Panc1 (cell line): Measurements from ENCODE around the gene JDP2. TPM values are rescaled to one million over a fixed set of nuclear protein-coding genes. Genes with fewer than 3 reads are reported as not detected.

Source experiments
- ATAC-seq: fragments of 200-7000 bp; cut with Tn5 transposase; 2 replicates; pipeline ENCODE4 v1.9.1; 2020; ENCODE audit warnings: mild to moderate bottlenecking, moderate library complexity
- BruUV-seq: library from RNA; stranded (reverse); fragments of 400-500 nt; replicated peaks from 2 replicates; lab custom pipeline; 2021; lab: Mats Ljungman, UMichigan
- CTCF ChIA-PET: fragments of 300-600 bp; sonication (Branson Sonifier 250); formaldehyde crosslinking; loops from one replicate; lab custom pipeline; 2022; ENCODE audit warnings: antibody characterized with exemption; lab: Charles Lee
- POLR2A ChIA-PET: fragments of 300-600 bp; sonication (Branson Sonifier 250); formaldehyde crosslinking; loops from one replicate; lab custom pipeline; 2022; ENCODE audit warnings: antibody characterized with exemption; lab: Charles Lee
- DNase-seq: peaks from one replicate; pipeline ENCODE4 v3.0.0-alpha.2; 2010; ENCODE audit warnings: low read depth, low spot score
- H3K27ac ChIP-seq: 2 replicates; pipeline ENCODE4 v1.5.1; 2011; ENCODE audit warnings: mild to moderate bottlenecking, low read length, inconsistent platforms
- H3K27me3 ChIP-seq: fragments of 200-500 bp; sonication (Bioruptor generic); 2 replicates; pipeline ENCODE4 v1.6.0; 2014; ENCODE audit warnings: low read length, inconsistent platforms; ENCODE audit not compliant: control insufficient read depth, insufficient read depth
- H3K36me3 ChIP-seq: fragments of 200-500 bp; sonication (Bioruptor generic); 2 replicates; pipeline ENCODE4 v1.5.1; 2014; ENCODE audit warnings: inconsistent platforms, mild to moderate bottlenecking, low read length, moderate library complexity; ENCODE audit not compliant: control insufficient read depth, insufficient read depth
- H3K4me1 ChIP-seq: 2 replicates; pipeline ENCODE4 v1.5.1; 2011; ENCODE audit warnings: inconsistent platforms, mild to moderate bottlenecking, low read length, moderate library complexity; ENCODE audit not compliant: control insufficient read depth, insufficient read depth
- H3K4me3 ChIP-seq, 2 experiments: 2 replicates each; pipeline ENCODE4 v1.5.1; 2011 to 2012; ENCODE audit warnings: low read depth in 2 of 2, low read length in 2 of 2, mild to moderate bottlenecking in 2 of 2, inconsistent platforms in 1 of 2, moderate library complexity in 1 of 2
- H3K9me3 ChIP-seq: fragments of 200-500 bp; sonication (Bioruptor generic); 2 replicates; pipeline ENCODE4 v1.5.1; 2014; ENCODE audit warnings: low read depth, mild to moderate bottlenecking, inconsistent platforms, low read length, moderate library complexity; ENCODE audit not compliant: control insufficient read depth, insufficient read depth
- POLR2AphosphoS5 ChIP-seq: IDR thresholded peaks from 2 replicates; pipeline ENCODE4 v1.6.1; 2012; ENCODE audit warnings: mild to moderate bottlenecking, low read depth, low read length, moderate library complexity
- SIN3A ChIP-seq: IDR thresholded peaks from 2 replicates; pipeline ENCODE4 v1.6.1; 2012; ENCODE audit warnings: low read depth, mild to moderate bottlenecking, low read length, moderate library complexity, borderline replicate concordance; ENCODE audit not compliant: insufficient read depth
- TCF7L2 ChIP-seq: IDR thresholded peaks from 2 replicates; pipeline ENCODE4 v1.6.1; 2011; ENCODE audit warnings: mild to moderate bottlenecking, low read depth, low read length, inconsistent platforms
- in situ Hi-C: cut with HindIII; loops from 2 replicates; pipeline ENCODE4 v1.10.0; 2016; ENCODE audit warnings: low sequenced_read_pairs, low pct_unique_long_range_greater_than_20kb
- intact Hi-C: fragments of 100-400 bp; cut with micrococcal nuclease; formaldehyde crosslinking; loops from one replicate; pipeline ENCODE4 v1.10.0; 2022; ENCODE audit not compliant: unreplicated experiment
- total RNA-seq: library from RNA; stranded (reverse); gene quantifications from one replicate; pipeline ENCODE4 v1.2.1, GENCODE V29; 2021; ENCODE audit not compliant: unreplicated experiment
- TF ChIP-seq, protein P1 (sequence below): fragments of 450-650 bp; IDR thresholded peaks from 2 replicates; pipeline ENCODE4 v1.5.1; 2017; ENCODE audit warnings: mild to moderate bottlenecking
- TF ChIP-seq, protein P2 (sequence below), 2 experiments: IDR thresholded peaks; 2 replicates each; pipeline ENCODE4 v1.6.1; 2011 to 2012; ENCODE audit warnings: low read depth in 2 of 2, control low read depth in 1 of 2, low read length in 1 of 2, mild to moderate bottlenecking in 1 of 2, moderate library complexity in 1 of 2; ENCODE audit not compliant: insufficient read depth in 1 of 2

Gene JDP2
- total RNA-seq, 1 experiment from 2014 or later = 17.5 TPM

DNA sequence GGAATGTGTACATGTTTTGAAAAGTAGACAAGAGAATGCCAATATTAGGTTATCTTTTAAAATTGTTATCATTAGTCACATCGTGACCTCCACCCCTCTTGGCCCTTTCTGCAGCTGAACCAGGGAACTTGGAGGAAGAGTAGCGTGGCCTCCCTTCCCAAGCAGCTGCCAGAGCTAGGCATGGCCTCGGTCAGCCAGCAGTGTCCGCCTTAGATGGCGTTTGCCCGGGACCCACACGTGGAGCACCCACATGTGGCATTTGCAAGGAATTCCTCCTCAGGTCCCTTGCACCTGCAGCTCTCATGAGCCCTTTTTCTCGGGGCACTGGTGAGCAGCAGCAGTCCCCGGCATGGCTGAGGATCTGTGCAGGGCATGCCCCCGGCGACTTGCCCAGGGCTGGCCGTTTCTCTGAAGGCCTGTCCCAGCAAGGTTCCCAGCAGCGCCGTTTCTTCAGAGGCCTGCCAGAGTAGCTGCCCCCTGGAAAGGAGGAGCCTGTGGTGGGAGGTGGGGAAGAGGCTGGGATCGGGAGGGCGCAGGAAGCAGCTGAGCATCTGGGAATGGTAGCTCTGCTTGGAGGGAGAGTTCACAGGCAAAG, 10.8 kb downstream of the JDP2 start:
- Histone ChIP-seq H3K4me1 (no peaks in the 10 kb centered on the region), H3K4me3 (no peak overlapping the region), H3K36me3 (no peaks in the 10 kb centered on the region), H3K9me3 (no peaks in the 10 kb centered on the region), H3K27me3 (no peaks in the 10 kb centered on the region), H3K27ac (no peak overlapping the region)
- ChIA-PET POLR2A (no interaction called here), CTCF (no interaction called here)
- in situ Hi-C loops = no loop called here
- no peak for TF ChIP-seq SIN3A
- TF ChIP-seq, protein P1, sequence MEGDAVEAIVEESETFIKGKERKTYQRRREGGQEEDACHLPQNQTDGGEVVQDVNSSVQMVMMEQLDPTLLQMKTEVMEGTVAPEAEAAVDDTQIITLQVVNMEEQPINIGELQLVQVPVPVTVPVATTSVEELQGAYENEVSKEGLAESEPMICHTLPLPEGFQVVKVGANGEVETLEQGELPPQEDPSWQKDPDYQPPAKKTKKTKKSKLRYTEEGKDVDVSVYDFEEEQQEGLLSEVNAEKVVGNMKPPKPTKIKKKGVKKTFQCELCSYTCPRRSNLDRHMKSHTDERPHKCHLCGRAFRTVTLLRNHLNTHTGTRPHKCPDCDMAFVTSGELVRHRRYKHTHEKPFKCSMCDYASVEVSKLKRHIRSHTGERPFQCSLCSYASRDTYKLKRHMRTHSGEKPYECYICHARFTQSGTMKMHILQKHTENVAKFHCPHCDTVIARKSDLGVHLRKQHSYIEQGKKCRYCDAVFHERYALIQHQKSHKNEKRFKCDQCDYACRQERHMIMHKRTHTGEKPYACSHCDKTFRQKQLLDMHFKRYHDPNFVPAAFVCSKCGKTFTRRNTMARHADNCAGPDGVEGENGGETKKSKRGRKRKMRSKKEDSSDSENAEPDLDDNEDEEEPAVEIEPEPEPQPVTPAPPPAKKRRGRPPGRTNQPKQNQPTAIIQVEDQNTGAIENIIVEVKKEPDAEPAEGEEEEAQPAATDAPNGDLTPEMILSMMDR = no peak
- no peak for TF ChIP-seq POLR2AphosphoS5
- TF ChIP-seq, protein P2, sequence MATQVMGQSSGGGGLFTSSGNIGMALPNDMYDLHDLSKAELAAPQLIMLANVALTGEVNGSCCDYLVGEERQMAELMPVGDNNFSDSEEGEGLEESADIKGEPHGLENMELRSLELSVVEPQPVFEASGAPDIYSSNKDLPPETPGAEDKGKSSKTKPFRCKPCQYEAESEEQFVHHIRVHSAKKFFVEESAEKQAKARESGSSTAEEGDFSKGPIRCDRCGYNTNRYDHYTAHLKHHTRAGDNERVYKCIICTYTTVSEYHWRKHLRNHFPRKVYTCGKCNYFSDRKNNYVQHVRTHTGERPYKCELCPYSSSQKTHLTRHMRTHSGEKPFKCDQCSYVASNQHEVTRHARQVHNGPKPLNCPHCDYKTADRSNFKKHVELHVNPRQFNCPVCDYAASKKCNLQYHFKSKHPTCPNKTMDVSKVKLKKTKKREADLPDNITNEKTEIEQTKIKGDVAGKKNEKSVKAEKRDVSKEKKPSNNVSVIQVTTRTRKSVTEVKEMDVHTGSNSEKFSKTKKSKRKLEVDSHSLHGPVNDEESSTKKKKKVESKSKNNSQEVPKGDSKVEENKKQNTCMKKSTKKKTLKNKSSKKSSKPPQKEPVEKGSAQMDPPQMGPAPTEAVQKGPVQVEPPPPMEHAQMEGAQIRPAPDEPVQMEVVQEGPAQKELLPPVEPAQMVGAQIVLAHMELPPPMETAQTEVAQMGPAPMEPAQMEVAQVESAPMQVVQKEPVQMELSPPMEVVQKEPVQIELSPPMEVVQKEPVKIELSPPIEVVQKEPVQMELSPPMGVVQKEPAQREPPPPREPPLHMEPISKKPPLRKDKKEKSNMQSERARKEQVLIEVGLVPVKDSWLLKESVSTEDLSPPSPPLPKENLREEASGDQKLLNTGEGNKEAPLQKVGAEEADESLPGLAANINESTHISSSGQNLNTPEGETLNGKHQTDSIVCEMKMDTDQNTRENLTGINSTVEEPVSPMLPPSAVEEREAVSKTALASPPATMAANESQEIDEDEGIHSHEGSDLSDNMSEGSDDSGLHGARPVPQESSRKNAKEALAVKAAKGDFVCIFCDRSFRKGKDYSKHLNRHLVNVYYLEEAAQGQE (IDR thresholded peaks at IDR 0.05; ENCODE audit: insufficient read depth in 1 of 2, low read depth in 2 of 2, low read length in 1 of 2) = no peak
- ATAC-seq (no peak), DNase-seq (no peak)
- BruUV-seq = no TSS peak
- intact Hi-C loops = no loop called here

DNA sequence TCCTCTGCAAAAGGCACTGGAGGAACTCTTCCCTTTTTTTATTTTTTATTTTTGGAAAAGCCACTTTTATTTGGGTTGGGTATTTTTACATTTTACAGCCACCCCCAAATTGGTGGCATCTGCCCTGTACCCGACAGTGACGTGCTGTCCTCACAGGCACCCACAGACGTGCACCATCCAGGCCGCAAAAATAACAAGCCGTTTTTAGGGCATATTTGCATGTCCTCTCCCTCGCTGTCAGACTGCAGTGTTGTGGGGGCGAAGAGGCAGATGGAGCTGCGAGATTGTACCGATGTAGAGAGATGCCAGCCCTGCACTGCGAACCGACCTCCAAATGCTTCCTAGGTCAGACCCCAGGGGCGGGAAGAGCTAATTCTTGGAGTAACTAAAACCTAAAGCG, 12.2 kb downstream of the JDP2 start:
- no peaks in the 10 kb centered on the region for H3K36me3 ChIP-seq
- CTCF ChIA-PET = interaction anchor here (0.6 kb wide), 1 partner anchor 48 kb away, joined by 3 read pairs; no protein-coding TSS in a partner anchor
- intact Hi-C loops (no loop called here), in situ Hi-C loops (no loop called here)
- DNase-seq (no peak), ATAC-seq (no peak)
- no TSS peak for BruUV-seq
- no peaks in the 10 kb centered on the region for H3K4me1 ChIP-seq
- H3K27me3 ChIP-seq = no peaks in the 10 kb centered on the region
- TF ChIP-seq, protein P1 = no peak
- TF ChIP-seq, protein P2 (IDR thresholded peaks at IDR 0.05; ENCODE audit: insufficient read depth in 1 of 2, low read depth in 2 of 2, low read length in 1 of 2) = no peak
- TF ChIP-seq POLR2AphosphoS5 (no peak), TCF7L2 (no peak), SIN3A (no peak)
- POLR2A ChIA-PET = no interaction called here
- no peak overlapping the region for H3K4me3 ChIP-seq
- no peak overlapping the region for H3K27ac ChIP-seq
- H3K9me3 ChIP-seq = no peaks in the 10 kb centered on the region
